Upper lobe of right lung (tissue), 1 donor: ENCODE data around the gene DND1. TPM values are rescaled to one million over a fixed set of nuclear protein-coding genes. Genes with fewer than 3 reads are reported as not detected.
"Not testable (repeated sequence)": the region's sequence is repeated elsewhere in the genome, so short reads cannot be mapped to it uniquely, and the experiment has no call there.

Experiments
- ATAC-seq: fragments of 200-7000 bp; cut with Tn5 transposase; one replicate; pipeline ENCODE4 v1.9.1; 2020; ENCODE audit warnings: mild to moderate bottlenecking, moderate library complexity
- DNase-seq: peaks from one replicate; pipeline ENCODE4 v3.0.0-alpha.2; 2020
- H3K27ac ChIP-seq: fragments of 200-600 bp; one replicate; pipeline ENCODE4 v1.8.0; 2022
- H3K27me3 ChIP-seq: fragments of 200-600 bp; one replicate; pipeline ENCODE4 v1.8.0; 2022; ENCODE audit warnings: mild to moderate bottlenecking
- H3K36me3 ChIP-seq: fragments of 200-600 bp; one replicate; pipeline ENCODE4 v1.8.0; 2022
- H3K4me1 ChIP-seq: fragments of 200-600 bp; one replicate; pipeline ENCODE4 v1.8.0; 2022
- H3K4me3 ChIP-seq: fragments of 200-600 bp; one replicate; pipeline ENCODE4 v1.8.0; 2022; ENCODE audit warnings: mild to moderate bottlenecking
- H3K9me3 ChIP-seq: fragments of 200-600 bp; one replicate; pipeline ENCODE4 v1.8.0; 2022
- intact Hi-C: fragments of 100-400 bp; cut with DNase I; formaldehyde crosslinking; loops from one replicate; pipeline ENCODE4 v1.11.0; 2022
- long read RNA-seq: library from polyadenylated mRNA; unstranded; transcript quantifications from one replicate; pipeline ENCODE4 v2.0.0, GENCODE V29; 2021
- total RNA-seq: library from RNA; stranded (reverse); fragmentation: NEBNext Ultra II Directional; extraction: Animal tissue kit (Norgen Biotek cat#: 25700); gene quantifications from one replicate; pipeline ENCODE4 v1.2.1, GENCODE V29; 2021
- TF ChIP-seq, protein P1 (sequence below): fragments of 200-600 bp; IDR thresholded peaks from one replicate; pipeline ENCODE4 v1.8.0; 2022; ENCODE audit warnings: antibody characterized with exemption
- donor health status: DM: no; HTN: yes; CAD: no; lungs with severe emphysema.

DND1 gene
- 0.84 TPM for total RNA-seq
- long read RNA-seq, partial matches to known transcripts: 0 of 6 reads
- long read RNA-seq, other reads (novel, unspliced or antisense): 6 of 6 reads

- H3K4me1 ChIP-seq: no peaks in the 10 kb centered on the region
- ATAC-seq (no peak), DNase-seq (no peak)
- no peak within 1 kb of the TSS for H3K4me3 ChIP-seq
- intact Hi-C loops: no loop called here
- no peak within 1 kb of the TSS for H3K27ac ChIP-seq
- H3K36me3 ChIP-seq: peaks cover 71% of the 10 kb centered on the region
- H3K9me3 ChIP-seq: no peaks in the 10 kb centered on the region
- TF ChIP-seq, protein P1, sequence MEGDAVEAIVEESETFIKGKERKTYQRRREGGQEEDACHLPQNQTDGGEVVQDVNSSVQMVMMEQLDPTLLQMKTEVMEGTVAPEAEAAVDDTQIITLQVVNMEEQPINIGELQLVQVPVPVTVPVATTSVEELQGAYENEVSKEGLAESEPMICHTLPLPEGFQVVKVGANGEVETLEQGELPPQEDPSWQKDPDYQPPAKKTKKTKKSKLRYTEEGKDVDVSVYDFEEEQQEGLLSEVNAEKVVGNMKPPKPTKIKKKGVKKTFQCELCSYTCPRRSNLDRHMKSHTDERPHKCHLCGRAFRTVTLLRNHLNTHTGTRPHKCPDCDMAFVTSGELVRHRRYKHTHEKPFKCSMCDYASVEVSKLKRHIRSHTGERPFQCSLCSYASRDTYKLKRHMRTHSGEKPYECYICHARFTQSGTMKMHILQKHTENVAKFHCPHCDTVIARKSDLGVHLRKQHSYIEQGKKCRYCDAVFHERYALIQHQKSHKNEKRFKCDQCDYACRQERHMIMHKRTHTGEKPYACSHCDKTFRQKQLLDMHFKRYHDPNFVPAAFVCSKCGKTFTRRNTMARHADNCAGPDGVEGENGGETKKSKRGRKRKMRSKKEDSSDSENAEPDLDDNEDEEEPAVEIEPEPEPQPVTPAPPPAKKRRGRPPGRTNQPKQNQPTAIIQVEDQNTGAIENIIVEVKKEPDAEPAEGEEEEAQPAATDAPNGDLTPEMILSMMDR: no peak
- no peaks in the 10 kb centered on the region for H3K27me3 ChIP-seq
These were observed at the start of gene DND1 for GRCh38 chr5:140673187-140673976. TSS of gene DND1 (minus strand) at chr5:140673576. CDS start at chr5:140673542, 34 bp downstream.

GRCh38 chr5:140721395-140721794, 48.0 kb upstream of the DND1 start:
- ATAC-seq, intact Hi-C loops, H3K36me3 ChIP-seq, H3K27ac ChIP-seq, H3K4me1 ChIP-seq, H3K4me3 ChIP-seq, H3K27me3 ChIP-seq, H3K9me3 ChIP-seq, DNase-seq: not testable (repeated sequence)

- intact Hi-C loops, H3K9me3 ChIP-seq, H3K4me3 ChIP-seq, H3K27me3 ChIP-seq, ATAC-seq, H3K36me3 ChIP-seq, H3K27ac ChIP-seq, DNase-seq, H3K4me1 ChIP-seq: not testable (repeated sequence)
These were observed 47.4 kb upstream of the DND1 start for GRCh38 chr5:140720738-140721137.

- DNase-seq: no peak
- H3K9me3 ChIP-seq: no peaks in the 10 kb centered on the region
- intact Hi-C loops: no loop called here
- H3K27me3 ChIP-seq: no peaks in the 10 kb centered on the region
- no peak overlapping the region for H3K27ac ChIP-seq
- TF ChIP-seq, protein P1: no peak
- no peak for ATAC-seq
- H3K4me3 ChIP-seq: no peak overlapping the region
- H3K36me3 ChIP-seq: no peaks in the 10 kb centered on the region
- H3K4me1 ChIP-seq: no peaks in the 10 kb centered on the region
These were observed 44.9 kb upstream of the DND1 start for GRCh38 chr5:140718266-140718592.

- H3K27me3 ChIP-seq, DNase-seq, H3K27ac ChIP-seq, H3K36me3 ChIP-seq, H3K4me1 ChIP-seq, intact Hi-C loops, ATAC-seq, H3K4me3 ChIP-seq, H3K9me3 ChIP-seq: not testable (repeated sequence)
These were observed 42.9 kb upstream of the DND1 start for GRCh38 chr5:140716238-140716637.

- H3K4me3 ChIP-seq: no peak overlapping the region
- H3K36me3 ChIP-seq: no peaks in the 10 kb centered on the region
- no peaks in the 10 kb centered on the region for H3K9me3 ChIP-seq
- intact Hi-C loops: no loop called here
- no peak for DNase-seq
- TF ChIP-seq, protein P1: no peak
- no peaks in the 10 kb centered on the region for H3K27me3 ChIP-seq
- H3K4me1 ChIP-seq: peaks cover 11% of the 10 kb centered on the region
- no peak overlapping the region for H3K27ac ChIP-seq
- no peak for ATAC-seq
These were observed 40.3 kb upstream of the DND1 start for GRCh38 chr5:140713562-140714094.

- DNase-seq (no peak), ATAC-seq (no peak)
- peaks cover 11% of the 10 kb centered on the region for H3K4me1 ChIP-seq
- H3K36me3 ChIP-seq: peaks cover 6% of the 10 kb centered on the region
- TF ChIP-seq, protein P1: no peak
- H3K27me3 ChIP-seq: no peaks in the 10 kb centered on the region
- intact Hi-C loops: no loop called here
- peak overlapping the region; percentile 74 for H3K4me3 ChIP-seq
- no peaks in the 10 kb centered on the region for H3K9me3 ChIP-seq
- H3K27ac ChIP-seq: no peak overlapping the region
These were observed 38.4 kb upstream of the DND1 start for GRCh38 chr5:140711794-140712193.
